NB4 (cell line): ENCODE measurements around the gene KCNIP4.

Source experiments
- DNase-seq: peaks from one replicate; pipeline ENCODE4 v3.0.0; 2010; ENCODE audit warnings: low read depth
- H3K4me3 ChIP-seq: one replicate; pipeline ENCODE4 v1.5.1; 2011; ENCODE audit warnings: mild to moderate bottlenecking, low read depth, low read length, moderate library complexity
- CTCF ChIP-seq: IDR thresholded peaks from one replicate; pipeline ENCODE4 v1.5.1; 2012; ENCODE audit warnings: low read depth, low read length
- MAX ChIP-seq: IDR thresholded peaks from 2 replicates; pipeline ENCODE4 v1.6.1; 2011; ENCODE audit warnings: low read depth, low read length
- MYC ChIP-seq: IDR thresholded peaks from 2 replicates; pipeline ENCODE4 v1.6.1; 2011; ENCODE audit warnings: low read depth, low read length
- POLR2A ChIP-seq: IDR thresholded peaks from 2 replicates; pipeline ENCODE4 v1.6.1; 2011; ENCODE audit warnings: mild to moderate bottlenecking; ENCODE audit not compliant: insufficient read length; ENCODE audit errors: extremely low read depth

KCNIP4 gene

GRCh38 chr4:21888195-21888976 lies 60.2 kb downstream of the KCNIP4 start:
- no peak for TF ChIP-seq MYC
- no peak for TF ChIP-seq CTCF
- no peak for TF ChIP-seq MAX
- TF ChIP-seq POLR2A = no peak
- H3K4me3 ChIP-seq = no peak overlapping the region
- no peak for DNase-seq

GRCh38 chr4:21887481-21887880 lies 61.1 kb downstream of the KCNIP4 start:
- TF ChIP-seq MAX = no peak
- no peak for TF ChIP-seq CTCF
- TF ChIP-seq POLR2A = no peak
- TF ChIP-seq MYC = no peak
- H3K4me3 ChIP-seq = no peak overlapping the region
- no peak for DNase-seq

GRCh38 chr4:21885770-21886169 lies 62.8 kb downstream of the KCNIP4 start:
- no peak for TF ChIP-seq CTCF
- TF ChIP-seq MAX = no peak
- TF ChIP-seq POLR2A = no peak
- TF ChIP-seq MYC = no peak
- no peak overlapping the region for H3K4me3 ChIP-seq
- no peak for DNase-seq

- DNase-seq = no peak
- no peak for TF ChIP-seq MYC
- TF ChIP-seq POLR2A = no peak
- TF ChIP-seq CTCF = no peak
- no peak for TF ChIP-seq MAX
- no peak overlapping the region for H3K4me3 ChIP-seq
These were observed 63.3 kb downstream of the KCNIP4 start for GRCh38 chr4:21885241-21885640.

- no peak for DNase-seq
- no peak overlapping the region for H3K4me3 ChIP-seq
- no peak for TF ChIP-seq CTCF
- no peak for TF ChIP-seq MYC
- no peak for TF ChIP-seq POLR2A
- TF ChIP-seq MAX = no peak
These were observed 64.0 kb downstream of the KCNIP4 start for GRCh38 chr4:21884615-21885014.
